ENCODE data around the gene TERB1.

DNA sequence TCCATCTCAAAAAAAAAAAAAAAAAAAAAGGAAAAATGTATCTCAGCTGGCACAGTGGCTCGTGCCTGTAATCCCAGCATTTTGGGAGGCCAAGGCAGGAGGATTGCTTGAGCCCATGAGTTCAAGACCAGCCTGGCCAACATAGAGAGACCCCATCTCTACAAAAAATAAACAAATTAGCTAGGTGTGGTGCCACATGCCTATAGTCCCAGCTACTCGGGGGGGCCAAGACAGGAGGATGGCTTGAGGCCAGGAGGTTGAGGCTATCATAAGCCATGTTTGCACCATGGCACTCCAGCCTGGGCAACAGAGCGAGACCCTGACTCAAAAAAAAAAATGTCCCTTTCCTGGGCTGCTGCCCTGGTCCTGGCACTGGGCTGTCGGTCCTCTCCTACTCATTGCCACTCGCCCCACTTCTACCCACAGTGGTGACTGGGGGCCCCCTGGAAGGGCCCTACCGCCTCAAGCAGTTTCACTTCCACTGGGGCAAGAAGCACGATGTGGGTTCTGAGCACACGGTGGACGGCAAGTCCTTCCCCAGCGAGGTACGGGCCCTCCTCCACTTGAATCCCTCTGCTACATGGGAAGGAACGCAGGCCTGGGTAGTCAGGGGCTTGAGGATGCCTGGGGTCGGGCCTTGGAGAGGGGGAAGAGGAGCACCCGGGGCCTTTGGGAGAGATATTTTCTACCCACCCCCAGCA is 48.9 kb upstream of the TERB1 start:
- TF ChIP-seq POLR2A (IDR thresholded peaks at IDR 0.05; ENCODE audit: low read length) (no peak), GATA1 (IDR thresholded peaks at IDR 0.05; ENCODE audit: low read depth, low read length) (no peak)
